Stimulated activated naive B cell treated with anti-CD40 and anti-IgM and Interleukin-4, amounts not matched to agents 10 μg/mL and 1 μg/mL and 100 μg/mL, for 72 hours (primary cell): ENCODE measurements around the gene CHEK2.
"Not testable (repeated sequence)": the region's sequence is repeated elsewhere in the genome, so short reads cannot be mapped to it uniquely, and the experiment has no call there.

ENCODE experiments used
- ATAC-seq, 2 donors: fragments of 150-1000 bp; cut with Tn5 transposase; replicated peaks; 2 replicates each; pipeline ENCODE4 v1.10.0; 2021; ENCODE audit warnings: moderate library complexity in 1 of 2
- DNase-seq: peaks from one replicate; pipeline ENCODE4 v3.0.0; 2021
- H3K27ac Mint-ChIP-seq: one replicate; pipeline ENCODE4 v1.8.0; 2022; ENCODE audit warnings: mild to moderate bottlenecking, mixed read lengths
- H3K27me3 Mint-ChIP-seq, 2 donors: one replicate each; pipeline ENCODE4 v1.8.0; 2022; ENCODE audit warnings: mixed read lengths in 2 of 2
- H3K36me3 Mint-ChIP-seq, 2 donors: one replicate each; pipeline ENCODE4 v1.8.0; 2022; ENCODE audit warnings: mixed read lengths in 2 of 2, mild to moderate bottlenecking in 1 of 2
- H3K4me1 Mint-ChIP-seq, 2 donors: one replicate each; pipeline ENCODE4 v1.8.0; 2022; ENCODE audit warnings: mixed read lengths in 2 of 2, mild to moderate bottlenecking in 1 of 2
- H3K4me3 Mint-ChIP-seq, 2 donors: one replicate each; pipeline ENCODE4 v1.8.0; 2022; ENCODE audit warnings: mild to moderate bottlenecking in 2 of 2, mixed read lengths in 2 of 2, moderate library complexity in 1 of 2
- H3K9me3 Mint-ChIP-seq, 2 donors: one replicate each; pipeline ENCODE4 v1.8.0; 2022; ENCODE audit warnings: mixed read lengths in 2 of 2, mild to moderate bottlenecking in 1 of 2

CHEK2 gene

DNA sequence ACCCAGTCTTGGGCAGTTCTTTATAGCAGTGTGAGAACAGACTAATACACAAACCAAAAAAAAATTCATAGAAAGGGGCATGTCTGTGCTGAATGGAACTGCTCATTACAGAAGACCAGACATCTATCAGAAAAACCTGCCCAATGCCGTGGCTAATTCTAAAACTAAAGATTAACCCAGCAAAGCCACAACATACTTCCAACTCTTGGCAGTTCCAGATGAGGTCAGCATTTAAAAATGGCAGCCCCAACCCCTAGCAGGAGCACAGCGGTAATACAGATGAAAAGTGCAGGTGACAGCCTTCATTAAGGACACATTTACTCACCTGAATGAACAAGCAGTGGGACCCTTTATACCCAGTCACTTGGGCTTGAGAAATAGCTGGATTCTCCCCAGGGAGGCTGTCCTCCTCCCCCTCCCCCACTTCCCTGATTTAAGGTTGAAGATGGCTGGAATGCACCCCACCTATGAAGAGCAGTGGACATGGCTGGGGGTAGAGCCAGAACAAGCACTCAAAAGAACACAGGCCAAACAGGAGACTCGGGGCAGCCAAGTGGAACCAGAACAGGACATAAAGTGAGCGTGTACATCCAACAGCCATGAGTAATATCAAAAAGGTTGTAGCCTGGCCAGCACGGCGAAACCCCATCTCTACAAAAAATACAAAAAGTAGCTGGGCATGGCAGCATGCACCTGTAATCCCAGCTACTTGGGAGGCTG, 48.4 kb downstream of the CHEK2 start:
- DNase-seq, H3K27ac Mint-ChIP-seq, H3K4me3 Mint-ChIP-seq, H3K27me3 Mint-ChIP-seq, ATAC-seq, H3K9me3 Mint-ChIP-seq: not testable (repeated sequence)
- Mint-ChIP-seq H3K4me1 (peaks cover 9 to 15% of the 10 kb centered on the region in 2 donors), H3K36me3 (peaks cover 29 to 30% of the 10 kb centered on the region in 2 donors)

DNA sequence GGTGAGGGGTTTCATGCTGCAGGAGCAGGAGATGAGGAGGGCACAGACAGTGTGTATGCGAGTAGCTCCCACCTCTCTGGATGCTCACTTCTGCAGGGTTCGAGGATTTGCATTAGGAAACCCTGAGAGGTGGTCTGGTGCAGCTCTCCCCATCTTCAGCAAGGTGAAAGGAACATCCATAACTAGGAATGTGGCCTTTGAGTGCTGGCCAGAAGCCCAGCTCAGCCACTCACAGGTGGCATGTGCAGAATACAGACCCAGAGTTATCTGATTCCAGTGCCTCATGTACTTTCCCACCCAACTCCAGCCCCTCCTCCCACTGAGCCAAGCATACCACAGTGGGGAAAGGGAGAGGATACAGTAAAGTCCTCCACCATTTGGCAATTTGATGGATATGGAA, 51.8 kb downstream of the CHEK2 start:
- Mint-ChIP-seq H3K4me1 (peaks cover 10 to 22% of the 10 kb centered on the region in 2 donors), H3K36me3 (peaks cover 23 to 30% of the 10 kb centered on the region in 2 donors)
- not testable (repeated sequence) for H3K4me3 Mint-ChIP-seq, DNase-seq, H3K27ac Mint-ChIP-seq, H3K9me3 Mint-ChIP-seq, H3K27me3 Mint-ChIP-seq, ATAC-seq

DNA sequence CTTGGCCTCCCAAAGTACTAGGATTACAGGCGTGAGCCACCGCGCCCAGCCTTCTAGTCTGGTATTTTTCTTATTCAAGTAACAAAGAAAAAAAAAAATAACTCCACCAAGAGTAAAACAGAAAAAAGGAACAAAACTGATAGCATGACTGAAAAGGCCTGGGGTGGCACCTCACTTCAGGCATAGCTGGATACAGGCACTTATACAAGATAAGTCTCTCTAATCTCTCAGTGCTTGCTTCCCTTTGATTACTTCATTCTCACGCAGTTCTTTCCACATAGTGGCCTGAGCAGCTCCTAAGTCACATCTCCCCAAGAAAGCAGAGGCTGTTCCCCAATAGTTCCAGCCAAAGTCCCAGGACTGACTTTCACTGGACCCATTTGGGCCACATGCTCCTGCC, 58.7 kb downstream of the CHEK2 start:
- DNase-seq, H3K27ac Mint-ChIP-seq, H3K4me3 Mint-ChIP-seq, H3K9me3 Mint-ChIP-seq, ATAC-seq, H3K36me3 Mint-ChIP-seq: not testable (repeated sequence)
- peaks cover 10 to 13% of the 10 kb centered on the region in 2 donors for H3K4me1 Mint-ChIP-seq
- peaks cover 19% of the 10 kb centered on the region in 2 donors for H3K27me3 Mint-ChIP-seq

DNA sequence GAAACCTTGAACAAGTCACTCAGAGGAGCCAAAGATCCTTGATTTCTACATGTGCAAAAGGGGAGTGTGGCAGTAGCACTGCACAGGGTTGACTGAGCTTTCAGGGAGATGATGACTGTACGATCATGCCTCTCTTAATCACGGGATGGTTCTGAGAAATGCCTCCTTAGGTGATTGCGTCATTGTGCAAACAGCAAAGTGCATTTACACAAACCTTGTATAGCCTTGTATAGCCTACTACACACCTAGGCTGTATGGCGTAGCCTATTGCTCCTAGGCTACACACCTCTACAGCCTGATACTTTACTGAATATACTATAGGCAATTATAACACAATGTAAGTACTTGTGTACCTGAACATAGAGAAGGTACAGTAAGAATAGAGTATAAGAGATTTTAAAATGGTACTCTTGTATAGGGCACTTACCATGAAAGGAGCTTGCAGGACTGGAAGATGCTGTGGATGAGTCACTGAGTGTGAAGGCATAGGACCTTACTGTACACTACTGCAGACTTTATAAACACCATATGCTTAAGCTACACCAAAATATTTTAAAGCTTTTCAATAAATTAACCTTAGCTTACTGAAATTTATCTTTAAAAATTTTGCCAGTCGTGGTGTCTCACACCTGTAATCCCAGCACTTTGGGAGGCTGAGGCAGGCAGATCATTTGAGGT, 60.7 kb downstream of the CHEK2 start:
- H3K9me3 Mint-ChIP-seq, DNase-seq, H3K4me3 Mint-ChIP-seq, H3K27ac Mint-ChIP-seq, ATAC-seq, H3K36me3 Mint-ChIP-seq, H3K4me1 Mint-ChIP-seq: not testable (repeated sequence)
- H3K27me3 Mint-ChIP-seq, result peaks cover 19 to 22% of the 10 kb centered on the region in 2 donors

DNA sequence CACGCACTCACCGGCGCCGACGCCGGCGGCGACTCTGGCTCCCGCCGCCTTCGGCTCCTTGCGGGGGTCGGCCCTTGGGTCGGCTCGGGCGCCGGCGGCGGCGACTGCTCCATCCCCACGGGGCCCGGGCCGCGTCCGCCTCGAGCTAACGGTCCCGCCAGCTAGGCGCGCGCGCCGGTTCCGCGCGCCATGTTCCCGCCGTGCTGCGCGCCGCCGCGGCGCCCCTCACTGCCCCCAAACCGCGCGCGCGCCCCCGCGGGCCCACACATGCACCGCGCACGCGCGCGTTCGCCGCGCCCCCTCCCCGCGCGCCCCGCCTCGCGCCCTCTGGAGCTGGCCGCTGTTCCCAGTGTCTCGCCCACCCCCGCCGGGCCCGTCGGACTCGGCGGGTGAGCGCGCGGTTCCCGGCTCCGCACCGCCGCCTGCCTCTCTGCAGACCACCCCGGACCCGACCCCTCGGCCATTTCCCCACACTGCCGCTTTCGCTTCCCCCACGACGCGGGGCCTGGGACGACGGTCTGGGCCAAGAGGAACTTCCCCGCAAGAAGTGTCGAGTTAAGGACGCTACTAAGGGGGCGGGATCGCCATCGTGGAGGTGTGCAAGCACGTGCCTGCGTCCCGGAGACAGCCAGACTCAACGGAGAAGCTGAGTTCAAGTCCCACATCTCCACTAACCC, 61.9 kb downstream of the CHEK2 start, which contains the start of gene TTC28:
TTC28 (minus strand) TSS at position 230 of the 677 bp plus-strand sequence; CDS start at position 113, 117 bp downstream.
- not testable (repeated sequence) for ATAC-seq, H3K36me3 Mint-ChIP-seq, H3K9me3 Mint-ChIP-seq
- Mint-ChIP-seq H3K27me3 (peaks cover 27 to 29% of the 10 kb centered on the region in 2 donors), H3K4me3 (peak within 1 kb of the TSS; percentile 83 to 90), H3K4me1 (peaks cover 14 to 16% of the 10 kb centered on the region in 2 donors), H3K27ac (peak within 1 kb of the TSS; percentile 90)
- DNase-seq, result peak; percentile 46

DNA sequence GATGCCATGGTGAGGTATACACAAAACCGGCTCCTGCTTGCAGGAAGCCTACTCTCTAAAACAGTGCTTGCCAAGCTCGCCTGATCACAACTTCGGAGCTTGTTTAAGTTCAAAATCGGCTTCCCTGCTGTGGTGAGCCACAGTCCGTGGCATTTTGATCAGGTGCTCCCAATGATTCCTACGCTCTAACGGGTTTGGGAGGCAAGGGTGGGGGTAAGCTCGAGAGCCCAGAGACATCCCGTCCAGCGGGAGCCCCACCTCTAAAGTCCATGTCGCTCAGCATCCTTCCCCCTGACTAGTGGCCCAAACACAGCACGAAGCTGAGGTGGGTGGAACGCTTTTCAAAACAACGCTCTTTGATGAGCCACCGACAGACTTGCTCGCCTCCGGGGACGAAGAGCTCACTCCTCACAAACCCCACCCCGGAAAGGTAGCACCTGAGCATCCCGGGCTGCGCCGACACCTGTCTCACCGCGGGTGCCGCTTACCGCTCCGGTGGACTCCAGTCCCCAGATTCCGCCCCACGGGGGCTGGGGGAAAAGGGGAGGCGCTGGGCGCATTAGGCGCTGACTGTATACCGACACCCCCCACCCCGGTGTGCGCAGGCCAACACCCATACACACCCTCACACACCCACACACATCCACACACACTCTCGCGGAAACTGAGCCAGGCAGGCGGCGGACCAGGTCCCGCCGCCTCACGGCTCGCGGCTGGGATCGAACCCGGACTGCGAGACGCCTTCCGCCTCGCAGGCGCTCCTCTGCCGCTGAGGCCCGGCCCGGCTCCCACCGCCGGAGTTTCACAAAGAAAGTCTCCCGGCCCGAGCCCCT, 62.6 kb downstream of the CHEK2 start:
- H3K36me3 Mint-ChIP-seq, H3K9me3 Mint-ChIP-seq: not testable (repeated sequence)
- ATAC-seq, result peak in 1 of 2 donors; percentile 22
- Mint-ChIP-seq H3K27ac (peak overlapping the region; percentile 90), H3K4me1 (peaks cover 18 to 23% of the 10 kb centered on the region in 2 donors), H3K27me3 (peaks cover 33 to 34% of the 10 kb centered on the region in 2 donors), H3K4me3 (peak overlapping the region; percentile 83 to 90)
- peak; percentile 11 for DNase-seq

DNA sequence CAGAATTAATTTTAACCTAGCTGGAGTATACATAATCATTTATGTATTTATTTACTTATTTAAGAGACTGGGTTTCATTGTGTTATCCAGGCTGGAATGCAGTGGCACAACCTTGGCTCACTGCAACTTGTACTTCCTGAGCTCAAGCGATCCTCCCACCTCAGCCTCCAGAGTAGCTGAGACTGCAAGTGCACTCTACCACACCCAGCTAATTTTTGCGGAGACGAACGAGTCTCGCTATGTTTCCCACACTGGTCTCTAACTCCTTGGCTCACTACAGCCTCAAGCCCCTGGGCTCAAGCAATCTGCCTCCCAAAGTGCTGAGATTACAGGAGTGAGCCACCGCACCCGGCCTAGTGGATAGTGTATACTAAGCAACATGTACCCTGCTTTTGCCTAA, 63.5 kb downstream of the CHEK2 start:
- not testable (repeated sequence) for ATAC-seq, H3K36me3 Mint-ChIP-seq, H3K27ac Mint-ChIP-seq, H3K9me3 Mint-ChIP-seq, H3K4me3 Mint-ChIP-seq, DNase-seq
- Mint-ChIP-seq H3K4me1 (peaks cover 21 to 28% of the 10 kb centered on the region in 2 donors), H3K27me3 (peaks cover 39 to 40% of the 10 kb centered on the region in 2 donors)

DNA sequence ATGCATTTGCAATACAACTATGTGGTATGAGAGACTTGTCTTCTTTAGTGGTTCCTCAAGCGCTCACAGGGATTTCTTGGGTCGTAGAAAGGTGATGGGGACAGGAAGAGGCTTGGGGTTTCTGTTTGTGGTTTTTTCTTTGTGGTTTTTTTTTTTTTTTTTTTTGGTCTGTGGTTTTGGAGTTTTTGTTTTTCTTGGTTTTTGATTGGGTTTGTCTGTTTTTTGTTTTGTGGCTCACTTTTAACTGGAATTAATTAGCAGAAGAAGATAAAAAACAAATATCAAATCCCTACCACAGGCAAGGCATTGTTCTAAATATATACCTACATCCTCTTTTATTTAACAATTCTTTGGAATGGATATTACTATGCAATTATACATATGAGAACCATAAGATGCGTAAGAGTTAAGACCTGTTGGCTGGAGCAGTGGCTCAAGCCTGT, 67.5 kb downstream of the CHEK2 start:
- Mint-ChIP-seq H3K27me3 (peaks cover 42 to 43% of the 10 kb centered on the region in 2 donors), H3K9me3 (peaks cover 0 to 4% of the 10 kb centered on the region in 2 donors), H3K36me3 (peaks cover 3 to 5% of the 10 kb centered on the region in 2 donors), H3K4me1 (peaks cover 16 to 32% of the 10 kb centered on the region in 2 donors), H3K27ac (peak overlapping the region; percentile 98), H3K4me3 (peak overlapping the region; percentile 77 to 79)
- ATAC-seq (peak; percentile 92 to 95), DNase-seq (peak; percentile 25)

DNA sequence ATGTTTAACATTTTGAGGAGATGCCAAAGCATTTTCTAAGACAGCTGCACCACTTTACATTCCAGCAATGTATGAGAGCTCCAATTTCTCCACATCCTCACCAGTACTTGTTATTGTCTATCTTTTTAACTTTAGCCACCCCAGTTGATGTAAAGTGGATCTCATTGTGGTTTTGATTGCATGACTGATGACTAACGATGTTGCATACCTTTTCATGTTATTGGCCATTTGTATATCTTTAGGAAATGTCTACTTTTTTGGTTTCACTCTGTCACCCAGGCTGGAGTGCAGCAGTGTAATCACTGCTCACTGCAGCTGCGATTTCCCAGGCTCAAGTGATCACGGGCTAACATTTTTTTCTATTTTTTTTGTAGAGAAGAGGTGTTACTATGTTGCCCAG, 70.9 kb downstream of the CHEK2 start:
- H3K36me3 Mint-ChIP-seq, result peaks cover 3 to 5% of the 10 kb centered on the region in 2 donors
- H3K4me1 Mint-ChIP-seq, result peaks cover 12 to 27% of the 10 kb centered on the region in 2 donors
- H3K4me3 Mint-ChIP-seq, result no peak overlapping the region
- ATAC-seq (no peak), DNase-seq (no peak)
- peaks cover 0 to 4% of the 10 kb centered on the region in 2 donors for H3K9me3 Mint-ChIP-seq
- H3K27me3 Mint-ChIP-seq, result peaks cover 27 to 32% of the 10 kb centered on the region in 2 donors
- no peak overlapping the region for H3K27ac Mint-ChIP-seq

DNA sequence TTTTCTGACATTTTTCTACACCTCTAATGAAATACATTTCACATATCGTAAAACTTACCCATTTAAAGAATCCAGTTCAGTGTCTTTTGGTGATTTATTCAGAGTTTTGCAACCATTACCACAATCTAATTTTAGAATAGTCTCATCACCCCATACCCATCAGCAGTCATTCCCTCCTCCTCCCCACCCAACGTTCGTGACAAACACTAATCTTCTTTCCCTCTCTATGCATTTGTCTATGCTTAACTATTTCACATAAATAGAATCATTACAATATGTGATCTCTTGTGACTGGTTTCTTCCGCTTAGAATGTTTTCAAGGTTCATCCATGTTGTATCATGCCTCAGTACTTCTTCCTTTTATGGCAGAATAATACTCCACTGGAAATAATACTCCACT, 71.5 kb downstream of the CHEK2 start:
- H3K9me3 Mint-ChIP-seq, result peaks cover 0 to 4% of the 10 kb centered on the region in 2 donors
- H3K4me3 Mint-ChIP-seq, result no peak overlapping the region
- H3K36me3 Mint-ChIP-seq, result peaks cover 3 to 5% of the 10 kb centered on the region in 2 donors
- no peak for ATAC-seq
- H3K4me1 Mint-ChIP-seq, result peaks cover 9 to 23% of the 10 kb centered on the region in 2 donors
- DNase-seq, result no peak
- H3K27ac Mint-ChIP-seq, result no peak overlapping the region
- peaks cover 23 to 28% of the 10 kb centered on the region in 2 donors for H3K27me3 Mint-ChIP-seq

DNA sequence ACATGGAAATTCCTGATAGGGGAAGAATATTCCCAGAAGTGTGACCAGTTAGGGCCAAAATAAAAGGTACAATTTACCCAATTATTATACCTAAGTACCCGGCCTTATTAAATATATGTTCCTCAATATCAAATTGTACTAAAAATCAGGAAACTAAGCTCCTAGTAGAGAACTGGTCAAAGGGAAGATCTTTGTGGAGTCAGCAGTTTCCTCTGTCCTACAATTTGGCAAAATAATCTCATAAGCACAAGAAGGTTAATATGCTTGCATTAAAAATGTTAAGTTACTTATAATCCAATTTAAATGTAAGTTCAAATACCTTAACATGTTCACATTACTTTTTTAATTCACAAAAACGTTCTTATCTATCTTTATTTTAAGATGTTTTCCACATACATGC, 72.2 kb downstream of the CHEK2 start:
- no peak for ATAC-seq
- peaks cover 3 to 5% of the 10 kb centered on the region in 2 donors for H3K36me3 Mint-ChIP-seq
- H3K27ac Mint-ChIP-seq, result no peak overlapping the region
- H3K4me3 Mint-ChIP-seq, result no peak overlapping the region
- peaks cover 19 to 22% of the 10 kb centered on the region in 2 donors for H3K27me3 Mint-ChIP-seq
- H3K4me1 Mint-ChIP-seq, result peaks cover 5 to 15% of the 10 kb centered on the region in 2 donors
- peaks cover 0 to 4% of the 10 kb centered on the region in 2 donors for H3K9me3 Mint-ChIP-seq
- DNase-seq, result no peak

DNA sequence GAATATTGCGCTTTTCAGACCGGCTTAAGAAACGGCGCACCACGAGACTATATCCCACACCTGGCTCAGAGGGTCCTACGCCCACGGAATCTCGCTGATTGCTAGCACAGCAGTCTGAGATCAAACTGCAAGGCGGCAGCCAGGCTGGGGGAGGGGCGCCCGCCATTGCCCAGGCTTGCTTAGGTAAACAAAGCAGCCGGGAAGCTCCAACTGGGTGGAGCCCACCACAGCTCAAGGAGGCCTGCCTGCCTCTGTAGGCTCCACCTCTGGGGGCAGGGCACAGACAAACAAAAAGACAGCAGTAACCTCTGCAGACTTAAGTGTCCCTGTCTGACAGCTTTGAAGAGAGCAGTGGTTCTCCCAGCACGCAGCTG, 78.1 kb downstream of the CHEK2 start:
- not testable (repeated sequence) for H3K36me3 Mint-ChIP-seq, ATAC-seq, H3K4me3 Mint-ChIP-seq, H3K27ac Mint-ChIP-seq, H3K27me3 Mint-ChIP-seq, DNase-seq, H3K4me1 Mint-ChIP-seq, H3K9me3 Mint-ChIP-seq

DNA sequence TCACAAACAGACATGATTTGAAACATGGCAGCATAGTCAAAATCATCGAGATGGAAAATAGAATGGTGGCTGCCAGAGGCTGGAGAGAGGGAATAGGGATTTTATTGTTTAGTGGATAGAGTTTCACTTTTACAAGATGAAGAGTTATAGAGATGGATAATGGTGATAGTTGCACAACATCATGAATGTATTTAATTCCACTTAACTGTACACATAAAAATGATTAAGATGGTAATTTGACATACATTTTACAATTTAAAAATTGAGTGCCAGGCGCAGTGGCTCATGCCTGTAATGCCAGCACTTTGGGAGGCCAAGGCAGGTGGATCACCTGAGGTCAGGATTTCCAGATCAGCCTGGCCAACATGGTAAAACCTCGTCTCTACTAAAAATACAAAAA, 83.2 kb downstream of the CHEK2 start:
- H3K4me3 Mint-ChIP-seq, result no peak overlapping the region
- no peaks in the 10 kb centered on the region for H3K4me1 Mint-ChIP-seq
- H3K27ac Mint-ChIP-seq, result no peak overlapping the region
- H3K9me3 Mint-ChIP-seq, result no peaks in the 10 kb centered on the region
- peaks cover 19 to 26% of the 10 kb centered on the region in 2 donors for H3K27me3 Mint-ChIP-seq
- ATAC-seq, result no peak
- peaks cover 0 to 2% of the 10 kb centered on the region in 2 donors for H3K36me3 Mint-ChIP-seq
- no peak for DNase-seq
